SK-N-SH treated with all-trans-retinoic acid at 6 μM for 48 hours (cell line): Measurements from ENCODE around the gene PRR18.

Experiments
- ATAC-seq: fragments of 200-7000 bp; cut with Tn5 transposase; 3 replicates; pipeline ENCODE4 v1.9.1; 2020; ENCODE audit warnings: mild to moderate bottlenecking, moderate library complexity
- BACH2 ChIP-seq: fragments of 250-450 bp; sonication (Bioruptor Pico); IDR thresholded peaks from 2 replicates; pipeline ENCODE4 v1.9.0; 2021; ENCODE audit warnings: mild to moderate bottlenecking, borderline replicate concordance
- CREB5 ChIP-seq: fragments of 250-450 bp; sonication (Bioruptor Pico); IDR thresholded peaks from 2 replicates; pipeline ENCODE4 v1.5.1; 2020; ENCODE audit warnings: low read depth, mild to moderate bottlenecking, moderate library complexity
- CSDC2 ChIP-seq: fragments of 250-450 bp; sonication (Bioruptor Pico); IDR thresholded peaks from 2 replicates; pipeline ENCODE4 v1.5.0; 2020; ENCODE audit warnings: mild to moderate bottlenecking, moderate library complexity
- CSRNP3 ChIP-seq: fragments of 250-450 bp; sonication (Bioruptor Pico); IDR thresholded peaks from 2 replicates; pipeline ENCODE4 v1.5.1; 2021; ENCODE audit warnings: mild to moderate bottlenecking, moderate library complexity
- ESRRG ChIP-seq: fragments of 250-450 bp; sonication (Bioruptor Pico); IDR thresholded peaks from 2 replicates; pipeline ENCODE4 v1.6.1; 2021; ENCODE audit warnings: mild to moderate bottlenecking
- GLIS3 ChIP-seq: fragments of 250-450 bp; sonication (Bioruptor Pico); IDR thresholded peaks from 2 replicates; pipeline ENCODE4 v1.5.0; 2020; ENCODE audit warnings: mild to moderate bottlenecking, moderate library complexity
- ISL1 ChIP-seq: fragments of 250-450 bp; sonication (Bioruptor Pico); IDR thresholded peaks from 2 replicates; pipeline ENCODE4 v2.1.2; 2022; ENCODE audit warnings: mild to moderate bottlenecking, moderate library complexity
- OSR1 ChIP-seq: fragments of 250-450 bp; sonication (Bioruptor Pico); IDR thresholded peaks from 2 replicates; pipeline ENCODE4 v1.8.0; 2022; ENCODE audit warnings: moderate library complexity, mild to moderate bottlenecking, inconsistent platforms
- PATZ1 ChIP-seq: fragments of 250-450 bp; sonication (Bioruptor Pico); IDR thresholded peaks from 2 replicates; pipeline ENCODE4 v1.8.0; 2020; ENCODE audit warnings: mild to moderate bottlenecking, moderate library complexity, borderline replicate concordance
- PPARA ChIP-seq: fragments of 250-450 bp; sonication (Bioruptor Pico); IDR thresholded peaks from 2 replicates; pipeline ENCODE4 v1.5.0; 2020; ENCODE audit warnings: mild to moderate bottlenecking, borderline replicate concordance
- RARB ChIP-seq: fragments of 250-450 bp; sonication (Bioruptor Pico); IDR thresholded peaks from 2 replicates; pipeline ENCODE4 v1.8.0; 2021; ENCODE audit warnings: mild to moderate bottlenecking, moderate library complexity
- SNAI2 ChIP-seq: fragments of 250-450 bp; sonication (Bioruptor Pico); IDR thresholded peaks from 2 replicates; pipeline ENCODE4 v1.5.0; 2020; ENCODE audit warnings: mild to moderate bottlenecking, moderate library complexity
- TCF4 ChIP-seq: fragments of 250-450 bp; sonication (Bioruptor Pico); IDR thresholded peaks from 2 replicates; pipeline ENCODE4 v1.8.0; 2021; ENCODE audit warnings: mild to moderate bottlenecking, moderate library complexity, borderline replicate concordance
- TOX ChIP-seq: fragments of 250-450 bp; sonication (Bioruptor Pico); IDR thresholded peaks from 2 replicates; pipeline ENCODE4 v1.8.0; 2021; ENCODE audit warnings: mild to moderate bottlenecking, moderate library complexity, borderline replicate concordance
- TSHZ2 ChIP-seq: fragments of 250-450 bp; sonication (Bioruptor Pico); IDR thresholded peaks from 2 replicates; pipeline ENCODE4 v1.5.0; 2020; ENCODE audit warnings: mild to moderate bottlenecking, moderate library complexity
- ZC3H10 ChIP-seq: fragments of 250-450 bp; sonication (Bioruptor Pico); IDR thresholded peaks from 2 replicates; pipeline ENCODE4 v1.5.1; 2021; ENCODE audit warnings: mild to moderate bottlenecking, moderate library complexity
- ZFP3 ChIP-seq: fragments of 250-450 bp; sonication (Bioruptor Pico); IDR thresholded peaks from 2 replicates; pipeline ENCODE4 v1.5.0; 2020; ENCODE audit warnings: mild to moderate bottlenecking, moderate library complexity
- ZFP30 ChIP-seq: fragments of 450-650 bp; formaldehyde crosslinking; IDR thresholded peaks from 2 replicates; pipeline ENCODE4 v1.5.0; 2022; ENCODE audit warnings: mild to moderate bottlenecking, moderate library complexity
- ZNF565 ChIP-seq: fragments of 450-650 bp; formaldehyde crosslinking; conservative IDR thresholded peaks from 2 replicates; pipeline ENCODE4 v1.5.0; 2020; ENCODE audit warnings: low read depth, mild to moderate bottlenecking, moderate library complexity
- ZNF70 ChIP-seq: fragments of 450-650 bp; formaldehyde crosslinking; IDR thresholded peaks from 2 replicates; pipeline ENCODE4 v1.5.0; 2020; ENCODE audit warnings: mild to moderate bottlenecking, moderate library complexity
- ZNF8 ChIP-seq: fragments of 450-650 bp; formaldehyde crosslinking; IDR thresholded peaks from 2 replicates; pipeline ENCODE4 v1.5.0; 2020; ENCODE audit warnings: mild to moderate bottlenecking, moderate library complexity

The PRR18 gene

GRCh38 chr6:166300357-166300987 is 7.7 kb downstream of the PRR18 start:
- no peak for ATAC-seq
- TF ChIP-seq CSDC2 (CRISPR knock-in tag) (no peak), ZNF8 (CRISPR knock-in tag) (no peak), ISL1 (CRISPR knock-in tag) (no peak), CSRNP3 (CRISPR knock-in tag) (no peak), ZFP30 (CRISPR knock-in tag) (no peak), PATZ1 (CRISPR knock-in tag) (no peak), TSHZ2 (CRISPR knock-in tag) (no peak)
- TF ChIP-seq, all 23 proteins: peak for 0

- TF ChIP-seq SNAI2 (CRISPR knock-in tag): no peak
- TF ChIP-seq TSHZ2 (CRISPR knock-in tag): no peak
- no peak for TF ChIP-seq ZNF70
- TF ChIP-seq TOX (CRISPR knock-in tag): no peak
- TF ChIP-seq ZC3H10 (CRISPR knock-in tag): no peak
- TF ChIP-seq PPARA (CRISPR knock-in tag): no peak
- TF ChIP-seq ISL1 (CRISPR knock-in tag): no peak
- TF ChIP-seq ZFP3 (CRISPR knock-in tag): no peak
- TF ChIP-seq CSDC2 (CRISPR knock-in tag): no peak
- no peak for TF ChIP-seq CSRNP3 (CRISPR knock-in tag)
- no peak for TF ChIP-seq ZNF565 (CRISPR knock-in tag)
- no peak for TF ChIP-seq RARB (CRISPR knock-in tag)
- TF ChIP-seq ESRRG (CRISPR knock-in tag): no peak
- no peak for TF ChIP-seq CREB5 (CRISPR knock-in tag)
- no peak for TF ChIP-seq OSR1 (CRISPR knock-in tag)
- TF ChIP-seq ZFP30 (CRISPR knock-in tag): no peak
- TF ChIP-seq BACH2 (CRISPR knock-in tag): no peak
- TF ChIP-seq TCF4 (CRISPR knock-in tag): no peak
- no peak for TF ChIP-seq PATZ1 (CRISPR knock-in tag)
- TF ChIP-seq GLIS3 (CRISPR knock-in tag): no peak
- ATAC-seq: no peak
Observed at GRCh38 chr6:166297606-166298005, 10.6 kb downstream of the PRR18 start.
